Breast epithelium (tissue), 4 donors: ENCODE data around the gene RAB24. TPM values are rescaled to one million over a fixed set of nuclear protein-coding genes. Genes with fewer than 3 reads are reported as not detected.
A peak's percentile ranks its signal among the peaks of the same experiment; 100 is the strongest.

Experiments
- DNase-seq, 2 donors: peaks; one replicate each; pipeline ENCODE4 v3.0.0-alpha.2; 2019; ENCODE audit warnings: low spot score in 2 of 2
- H3K27ac ChIP-seq, 2 donors: fragments of 200-600 bp; sonication (generic) in 1 of 2; one replicate each; pipeline ENCODE4 v1.5.1; 2016 to 2019; ENCODE audit warnings: mild to moderate bottlenecking in 1 of 2
- H3K27me3 ChIP-seq, 2 donors: fragments of 200-600 bp; sonication (generic) in 1 of 2; one replicate each; pipeline versions ENCODE4 v1.5.1 to v1.6.0; 2017 to 2019; ENCODE audit warnings: control low read depth in 1 of 2, mild to moderate bottlenecking in 1 of 2
- H3K36me3 ChIP-seq: fragments of 200-600 bp; one replicate; pipeline ENCODE4 v1.5.1; 2019
- H3K4me1 ChIP-seq, 2 donors: fragments of 200-600 bp; sonication (generic); one replicate each; pipeline ENCODE4 v1.5.1; 2016 to 2019; ENCODE audit warnings: control low read depth in 1 of 2
- H3K4me3 ChIP-seq, 3 donors: fragments of 200-600 bp; sonication (generic); 1 replicate in 2 of 3; 2 replicates in 1 of 3; pipeline ENCODE4 v1.5.1; 2016 to 2019; ENCODE audit warnings: mild to moderate bottlenecking in 3 of 3, moderate library complexity in 2 of 3
- H3K9me3 ChIP-seq, 2 donors: fragments of 200-600 bp; sonication (generic) in 1 of 2; one replicate each; pipeline ENCODE4 v1.5.1; 2016 to 2019; ENCODE audit warnings: control low read depth in 1 of 2
- POLR2A ChIP-seq: fragments of 450-650 bp; IDR thresholded peaks from one replicate; pipeline ENCODE4 v1.6.1; 2016; ENCODE audit warnings: antibody characterized with exemption, mild to moderate bottlenecking, moderate library complexity
- POLR2AphosphoS5 ChIP-seq, 3 donors: sonication (generic); formaldehyde crosslinking; IDR thresholded peaks; one replicate each; pipeline ENCODE4 v1.6.1; 2017; ENCODE audit warnings: antibody characterized with exemption in 3 of 3
- intact Hi-C: fragments of 100-400 bp; cut with DNase I; formaldehyde crosslinking; loops from one replicate; pipeline ENCODE4 v1.15.1; 2023; ENCODE audit warnings: low total_unique reads
- total RNA-seq, 3 donors: library from RNA; depleted of rRNA; stranded (reverse); fragments of >200 nt; gene quantifications; one replicate each; pipeline ENCODE4 v1.1.0, GENCODE V29; 2016
- TF ChIP-seq, protein P1 (sequence below), 3 donors: fragments of 450-650 bp; IDR thresholded peaks; one replicate each; pipeline ENCODE4 v1.5.1; 2016 to 2017; ENCODE audit warnings: antibody characterized with exemption in 3 of 3, mild to moderate bottlenecking in 3 of 3, moderate library complexity in 3 of 3

The RAB24 gene
- total RNA-seq, 3 donors from 2014 or later, result 21.4 to 62.9 (median 36.0) TPM

DNA sequence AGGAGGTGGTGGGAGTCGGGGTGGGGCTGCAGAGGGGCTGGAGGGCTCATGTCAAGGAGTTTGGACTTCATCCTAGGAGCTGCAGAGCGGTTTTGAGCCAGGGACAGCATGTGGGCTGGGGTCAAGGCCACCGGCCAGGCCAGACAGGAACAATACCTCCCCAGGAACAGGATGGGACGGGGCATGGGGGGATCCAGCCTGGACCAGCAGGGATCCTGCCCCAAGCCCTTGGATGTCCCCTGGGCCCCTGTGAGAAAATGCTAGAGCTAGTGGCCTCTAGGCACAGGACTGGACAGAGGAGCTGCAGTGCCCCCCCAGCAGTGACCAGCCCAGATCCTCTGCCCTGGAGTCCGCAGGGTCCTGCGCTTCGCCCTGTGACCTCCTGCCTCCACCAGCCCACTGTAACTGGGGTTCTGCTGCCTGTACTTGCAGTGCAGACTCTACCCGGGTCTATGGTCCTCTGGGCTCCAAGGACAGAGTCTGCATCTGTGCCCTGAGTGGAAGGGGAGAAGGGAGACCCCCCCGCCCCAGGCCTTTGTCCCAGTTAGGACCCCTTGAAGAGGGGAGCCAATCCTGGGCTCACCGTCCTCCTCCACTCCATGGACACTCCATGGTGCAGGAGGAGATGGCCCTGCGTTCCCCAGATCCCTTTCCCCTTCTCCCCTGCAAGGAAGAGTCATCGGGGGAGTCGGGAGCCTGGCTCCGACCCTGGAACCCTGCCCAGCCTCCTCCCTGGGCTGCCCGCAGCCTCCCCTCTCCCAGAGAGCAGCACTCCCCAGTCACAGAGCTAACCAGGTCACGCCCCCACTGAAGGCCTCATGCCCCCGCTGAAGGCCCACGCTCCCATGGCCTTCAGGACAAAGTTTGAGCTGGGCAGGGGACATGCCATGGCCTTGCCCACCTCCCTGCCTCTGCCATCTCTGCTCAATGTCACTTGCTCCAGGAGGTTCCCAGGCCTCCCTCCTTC, 11.1 kb upstream of the RAB24 start:
- DNase-seq, result no peak
- Histone ChIP-seq H3K4me3 (no peak overlapping the region), H3K27ac (no peak overlapping the region), H3K36me3 (no peaks in the 10 kb centered on the region), H3K4me1 (peaks cover 5 to 11% of the 10 kb centered on the region in 2 donors), H3K27me3 (no peaks in the 10 kb centered on the region), H3K9me3 (no peaks in the 10 kb centered on the region)
- TF ChIP-seq POLR2A, result no peak
- TF ChIP-seq, protein P1, sequence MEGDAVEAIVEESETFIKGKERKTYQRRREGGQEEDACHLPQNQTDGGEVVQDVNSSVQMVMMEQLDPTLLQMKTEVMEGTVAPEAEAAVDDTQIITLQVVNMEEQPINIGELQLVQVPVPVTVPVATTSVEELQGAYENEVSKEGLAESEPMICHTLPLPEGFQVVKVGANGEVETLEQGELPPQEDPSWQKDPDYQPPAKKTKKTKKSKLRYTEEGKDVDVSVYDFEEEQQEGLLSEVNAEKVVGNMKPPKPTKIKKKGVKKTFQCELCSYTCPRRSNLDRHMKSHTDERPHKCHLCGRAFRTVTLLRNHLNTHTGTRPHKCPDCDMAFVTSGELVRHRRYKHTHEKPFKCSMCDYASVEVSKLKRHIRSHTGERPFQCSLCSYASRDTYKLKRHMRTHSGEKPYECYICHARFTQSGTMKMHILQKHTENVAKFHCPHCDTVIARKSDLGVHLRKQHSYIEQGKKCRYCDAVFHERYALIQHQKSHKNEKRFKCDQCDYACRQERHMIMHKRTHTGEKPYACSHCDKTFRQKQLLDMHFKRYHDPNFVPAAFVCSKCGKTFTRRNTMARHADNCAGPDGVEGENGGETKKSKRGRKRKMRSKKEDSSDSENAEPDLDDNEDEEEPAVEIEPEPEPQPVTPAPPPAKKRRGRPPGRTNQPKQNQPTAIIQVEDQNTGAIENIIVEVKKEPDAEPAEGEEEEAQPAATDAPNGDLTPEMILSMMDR (IDR thresholded peaks at IDR 0.05), result no peak
- TF ChIP-seq POLR2AphosphoS5 (IDR thresholded peaks at IDR 0.05), result no peak
- intact Hi-C loops, result loop anchor here (5.0 to 10.0 kb wide), 2 partner anchors 50 to 202 kb away; no protein-coding TSS in a partner anchor

DNA sequence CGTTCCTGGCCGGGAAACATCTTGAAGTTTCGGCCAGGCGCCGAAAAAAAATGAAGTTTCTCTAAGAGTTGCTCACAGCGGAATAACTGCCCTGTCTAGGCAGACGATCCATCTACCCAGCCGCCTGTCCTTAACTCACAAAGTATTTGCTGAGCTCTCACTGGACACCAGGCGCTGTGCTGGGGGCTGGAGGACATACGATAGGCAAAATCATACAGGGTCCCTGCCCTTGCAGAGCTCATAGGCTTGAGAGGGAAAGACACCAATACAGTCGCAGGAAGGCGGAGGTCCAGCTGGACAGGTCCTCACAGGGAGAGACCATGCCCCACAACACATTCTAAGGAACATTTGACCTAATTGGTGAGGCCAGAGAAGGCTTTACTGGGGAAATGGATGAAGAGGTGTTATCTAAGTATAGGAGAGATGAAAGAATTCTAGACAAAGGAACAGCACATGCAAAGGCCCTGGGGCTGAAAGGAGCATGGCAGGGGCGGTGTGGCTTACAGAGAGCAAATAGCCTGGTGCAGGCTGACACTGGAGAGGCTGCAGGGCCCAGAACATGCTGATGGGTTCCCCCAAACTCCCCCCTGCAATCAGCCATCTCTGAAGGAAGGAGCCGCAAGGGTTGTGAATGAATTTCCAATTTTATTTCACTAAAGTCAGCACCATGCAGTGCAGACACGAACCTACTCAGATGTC, 10.2 kb upstream of the RAB24 start:
- intact Hi-C loops, result loop anchor here (10.0 kb wide), 1 partner anchor 51 kb away; no protein-coding TSS in a partner anchor
- no peak for DNase-seq
- no peaks in the 10 kb centered on the region for H3K27me3 ChIP-seq
- TF ChIP-seq POLR2AphosphoS5 (IDR thresholded peaks at IDR 0.05) (no peak), POLR2A (no peak)
- TF ChIP-seq, protein P1 (IDR thresholded peaks at IDR 0.05), result no peak
- no peak overlapping the region for H3K4me3 ChIP-seq
- peaks cover 5 to 11% of the 10 kb centered on the region in 2 donors for H3K4me1 ChIP-seq
- H3K36me3 ChIP-seq, result no peaks in the 10 kb centered on the region
- H3K9me3 ChIP-seq, result no peaks in the 10 kb centered on the region
- no peak overlapping the region for H3K27ac ChIP-seq

DNA sequence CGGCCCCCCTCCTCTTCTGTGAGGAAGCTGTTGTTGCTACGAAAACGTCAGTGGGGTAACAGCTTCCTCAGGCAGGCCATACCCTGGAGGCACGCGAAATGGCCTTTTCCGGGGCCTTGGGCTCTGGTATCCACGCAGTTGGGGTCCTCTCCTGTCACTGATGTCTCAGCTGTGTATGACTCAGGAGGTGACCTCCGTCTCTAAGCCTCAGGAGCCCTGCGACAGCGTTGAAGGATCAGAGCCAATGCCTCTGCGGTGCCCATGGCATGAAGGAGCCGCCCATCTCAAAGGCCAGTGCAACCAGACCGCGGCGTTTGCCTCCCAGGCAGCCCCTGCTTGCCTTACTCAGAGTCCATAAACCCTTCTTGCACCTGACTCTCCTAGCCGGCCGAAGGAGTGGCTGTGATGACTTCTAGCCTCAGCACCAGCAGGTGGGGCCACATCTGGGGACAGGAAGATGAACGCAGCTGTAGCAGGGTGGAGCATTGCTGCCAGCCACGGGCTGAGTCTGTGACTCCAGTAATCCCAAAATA, 9.2 kb upstream of the RAB24 start:
- H3K4me1 ChIP-seq, result peaks cover 8 to 11% of the 10 kb centered on the region in 2 donors
- H3K27me3 ChIP-seq, result no peaks in the 10 kb centered on the region
- no peaks in the 10 kb centered on the region for H3K36me3 ChIP-seq
- H3K4me3 ChIP-seq, result peak overlapping the region in 2 of 3 donors; percentile 61 to 72
- DNase-seq, result peak in 1 of 2 donors; percentile 45
- TF ChIP-seq, protein P1 (IDR thresholded peaks at IDR 0.05), result no peak
- TF ChIP-seq POLR2A (no peak), POLR2AphosphoS5 (IDR thresholded peaks at IDR 0.05) (no peak)
- no peak overlapping the region for H3K27ac ChIP-seq
- H3K9me3 ChIP-seq, result no peaks in the 10 kb centered on the region
- intact Hi-C loops, result loop anchor here (10.0 kb wide), 1 partner anchor 52 kb away; no protein-coding TSS in a partner anchor

DNA sequence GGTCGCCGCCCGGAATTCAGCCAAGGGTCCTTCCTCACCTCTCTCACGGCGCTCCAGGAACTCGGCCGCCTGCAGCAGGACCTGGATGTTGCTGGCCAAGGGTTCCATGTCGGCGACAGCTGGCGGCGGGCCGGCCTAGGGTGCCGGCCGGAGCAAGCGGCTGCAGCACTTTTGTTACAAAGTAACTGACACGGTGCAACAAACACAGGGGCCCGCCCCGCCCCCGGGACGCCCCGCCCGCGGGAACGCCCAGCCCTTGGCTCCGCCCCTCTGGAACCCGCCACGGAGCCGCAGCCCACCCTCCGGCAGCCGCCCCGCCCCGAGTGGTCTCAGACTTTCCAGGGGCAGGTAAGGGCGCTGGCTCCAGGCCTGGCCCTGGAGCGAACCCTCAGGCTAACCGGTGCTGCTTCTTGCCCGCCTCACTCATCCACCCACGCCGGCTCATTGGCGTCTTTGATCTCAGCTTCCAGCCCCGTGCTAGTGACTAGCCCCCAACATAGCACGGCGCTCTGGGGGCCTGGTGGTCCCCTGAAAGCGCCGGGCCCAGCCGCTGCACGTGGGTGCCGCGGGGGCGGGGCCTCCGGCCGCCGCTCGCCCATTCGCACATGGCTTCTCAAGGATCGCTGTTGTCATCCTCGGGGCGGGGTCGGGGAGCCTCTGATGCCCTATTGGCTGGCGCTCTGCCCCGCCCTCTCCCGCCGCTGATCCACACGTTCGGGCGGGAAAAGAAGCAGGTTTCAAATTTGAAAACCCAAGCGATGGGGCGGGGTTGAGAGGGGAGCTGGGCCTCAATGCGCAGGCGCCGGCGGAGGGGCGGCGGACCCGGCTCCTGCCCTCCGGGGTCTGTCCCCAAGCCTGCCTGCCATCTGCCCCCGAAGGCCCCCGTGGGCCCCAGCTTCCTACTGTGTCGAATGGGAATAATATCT, 8.5 kb upstream of the RAB24 start, which contains the start of gene MXD3:
Gene MXD3, minus strand, starts transcription at position 176 of the 926 bp plus-strand sequence. Its CDS starts 68 bp downstream, at position 108.
- peak within 1 kb of the TSS in 1 of 2 donors; percentile 36 for H3K27ac ChIP-seq

More for the DNA sequence above, 8.5 kb upstream of the RAB24 start, which contains the start of gene MXD3:
- intact Hi-C loops, result loop anchor here (10.0 kb wide), 1 partner anchor 53 kb away; no protein-coding TSS in a partner anchor
- Histone ChIP-seq H3K9me3 (no peaks in the 10 kb centered on the region), H3K4me1 (peaks cover 10 to 11% of the 10 kb centered on the region in 2 donors), H3K4me3 (peak within 1 kb of the TSS; percentile 47 to 72 (median 61)), H3K36me3 (no peaks in the 10 kb centered on the region), H3K27me3 (no peaks in the 10 kb centered on the region)
- TF ChIP-seq POLR2A, result no peak
- peak in 1 of 3 donors; percentile 31 for TF ChIP-seq POLR2AphosphoS5 (IDR thresholded peaks at IDR 0.05)
- DNase-seq, result peak; percentile 96
